MV-4-11 (cell line): ENCODE measurements around the gene PHACTR2.
"Not testable (repeated sequence)": the region's sequence is repeated elsewhere in the genome, so short reads cannot be mapped to it uniquely, and the experiment has no call there.

Source experiments
- DNase-seq: peaks from one replicate; lab custom pipeline; 2025; lab: John Stamatoyannopoulos, UW

The PHACTR2 gene

DNA sequence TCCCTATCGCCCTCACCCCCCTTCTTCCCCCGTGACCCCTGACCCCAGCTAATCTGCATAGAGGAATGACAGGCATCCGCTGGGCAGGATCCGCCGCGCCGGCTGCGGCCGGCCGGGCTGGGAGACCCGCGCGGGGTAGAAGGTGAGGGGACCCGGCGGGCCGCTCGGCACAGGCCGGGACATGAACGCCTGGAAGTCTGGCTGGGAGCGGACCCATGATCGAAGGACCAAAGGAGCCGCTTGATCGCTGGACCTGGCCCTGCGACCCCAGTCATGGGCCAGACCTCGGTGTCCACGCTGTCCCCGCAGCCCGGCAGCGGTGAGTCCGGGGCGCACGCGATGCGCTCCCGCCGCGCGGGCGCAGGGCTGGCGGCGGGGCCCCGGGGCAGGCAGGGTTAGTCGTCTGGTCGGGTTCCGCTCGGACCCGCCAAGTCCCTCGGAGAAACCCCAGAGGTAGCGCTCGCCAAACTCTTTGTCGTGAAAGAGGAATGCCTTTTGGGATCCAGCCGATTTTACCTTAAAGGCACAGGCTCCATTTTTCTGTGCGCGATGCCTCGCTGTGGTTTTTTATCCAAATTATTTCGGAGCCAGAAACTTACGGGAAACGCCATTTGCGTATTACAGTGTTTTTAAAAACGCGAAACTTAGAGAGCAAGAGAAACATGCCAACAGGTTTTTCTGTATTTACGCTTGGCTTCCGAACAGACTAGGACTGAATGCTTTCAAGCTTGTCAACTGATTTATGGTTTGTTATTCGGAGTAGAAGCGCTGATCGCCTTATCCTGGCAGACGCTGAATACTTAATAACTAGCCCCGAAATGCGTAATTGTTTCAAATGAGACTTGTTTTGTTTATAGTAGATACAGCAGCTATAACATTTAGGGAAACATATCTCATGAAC is at the start of gene PHACTR2:
Gene PHACTR2, plus strand, starts transcription at position 75 of the 901 bp plus-strand sequence. Its CDS starts 199 bp downstream, at position 274.
- no peak for DNase-seq

DNA sequence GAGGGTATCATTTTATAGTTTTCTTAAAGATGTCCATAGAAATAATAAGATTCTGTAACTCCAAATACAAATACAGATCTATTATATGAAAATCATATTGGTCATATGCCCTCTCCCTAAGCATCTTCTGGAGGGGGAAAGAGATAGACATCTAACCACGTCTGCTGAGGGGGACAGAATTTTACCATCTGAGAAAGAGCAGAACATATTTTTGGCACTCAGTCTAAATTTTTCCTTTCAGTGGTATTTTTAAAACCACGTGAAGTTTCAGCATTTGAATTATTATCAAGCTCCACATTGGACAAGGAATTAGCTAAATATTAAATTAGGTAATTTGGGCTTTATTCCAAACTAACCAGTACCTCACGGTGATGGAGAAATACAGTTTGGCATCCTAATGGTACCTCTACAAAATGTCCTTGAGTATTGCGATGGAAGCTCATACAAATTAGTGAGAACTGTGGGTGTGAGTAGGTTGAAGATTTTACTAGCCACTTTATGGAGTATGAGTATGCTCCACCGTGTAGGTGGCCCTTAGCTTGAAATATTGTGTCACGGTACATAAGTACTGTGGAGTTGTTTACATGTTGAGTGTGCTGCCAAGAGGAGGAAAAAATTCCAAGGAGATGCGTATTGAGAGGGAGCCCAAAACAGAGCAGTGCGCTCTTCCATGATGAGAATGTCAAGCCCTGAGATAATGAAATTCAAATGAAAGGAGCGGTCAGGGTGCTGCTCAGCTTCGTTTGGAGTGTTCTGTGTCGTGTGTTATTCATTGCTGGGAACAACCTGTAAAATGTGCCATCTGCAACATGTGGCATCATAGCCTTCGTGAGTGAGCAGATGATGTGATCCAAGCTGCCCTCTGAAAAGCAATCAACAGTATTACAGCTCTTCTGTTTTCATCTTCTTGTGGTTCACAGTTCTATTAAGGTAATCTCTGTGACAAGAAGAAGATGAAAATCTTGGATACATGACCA is 48.4 kb upstream of the PHACTR2 start:
- no peak for DNase-seq

DNA sequence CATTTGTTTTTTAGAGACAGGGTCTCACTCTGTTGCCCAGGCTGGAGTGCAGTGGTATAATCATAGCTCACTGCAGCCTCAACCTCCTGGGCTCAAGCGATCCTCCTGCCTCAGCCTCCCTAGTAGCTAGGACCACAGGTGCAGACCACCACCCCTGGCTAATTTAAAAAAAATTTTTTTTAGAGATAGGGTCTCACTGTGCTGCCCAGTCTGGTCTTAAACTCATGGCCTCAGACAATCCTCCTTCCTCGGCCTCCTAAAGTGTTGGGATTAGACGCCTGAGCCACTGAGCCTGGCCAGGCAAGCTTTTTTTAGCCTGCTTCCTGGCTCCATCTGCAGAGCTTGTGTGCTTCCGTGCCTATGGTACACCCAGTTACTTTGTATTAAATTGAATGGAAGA is 46.6 kb upstream of the PHACTR2 start:
- not testable (repeated sequence) for DNase-seq

DNA sequence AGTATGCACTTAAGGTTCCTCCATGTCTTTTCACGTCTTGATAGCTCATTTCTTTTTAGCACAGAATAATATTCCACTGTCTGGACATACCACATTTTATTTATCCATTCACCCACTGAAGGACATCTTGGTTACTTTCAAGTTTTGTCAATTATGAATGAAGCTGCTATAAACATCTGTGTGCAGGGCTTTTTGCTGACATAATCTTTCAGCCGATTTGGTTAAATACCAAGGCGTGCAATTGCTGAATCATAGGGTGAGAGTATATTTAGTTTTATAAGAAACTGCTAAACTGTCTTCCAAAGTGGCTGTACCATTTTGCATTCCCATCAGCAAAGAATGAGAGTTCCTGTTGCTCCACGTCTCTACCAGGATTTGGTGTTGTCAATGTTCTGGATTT is 44.9 kb upstream of the PHACTR2 start:
- DNase-seq = no peak

DNA sequence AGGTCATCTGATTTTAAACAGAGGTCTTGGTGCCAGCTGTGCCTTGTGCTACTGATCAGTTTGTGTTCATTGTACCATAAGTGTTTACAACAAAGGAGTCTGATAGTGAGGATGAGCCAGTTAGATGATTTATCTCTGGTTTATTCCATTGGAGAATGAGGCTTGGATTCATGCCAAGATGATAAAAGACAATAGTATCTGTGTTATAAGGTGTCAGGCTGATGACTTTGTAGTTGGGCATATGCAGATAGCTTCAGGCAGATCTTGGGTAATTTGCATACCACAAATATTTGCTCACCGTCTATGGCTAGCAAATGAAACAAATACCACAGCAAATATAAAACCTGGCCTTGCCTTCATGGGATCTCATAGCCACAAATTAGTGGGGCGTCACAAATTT is 43.3 kb upstream of the PHACTR2 start:
- DNase-seq = no peak

DNA sequence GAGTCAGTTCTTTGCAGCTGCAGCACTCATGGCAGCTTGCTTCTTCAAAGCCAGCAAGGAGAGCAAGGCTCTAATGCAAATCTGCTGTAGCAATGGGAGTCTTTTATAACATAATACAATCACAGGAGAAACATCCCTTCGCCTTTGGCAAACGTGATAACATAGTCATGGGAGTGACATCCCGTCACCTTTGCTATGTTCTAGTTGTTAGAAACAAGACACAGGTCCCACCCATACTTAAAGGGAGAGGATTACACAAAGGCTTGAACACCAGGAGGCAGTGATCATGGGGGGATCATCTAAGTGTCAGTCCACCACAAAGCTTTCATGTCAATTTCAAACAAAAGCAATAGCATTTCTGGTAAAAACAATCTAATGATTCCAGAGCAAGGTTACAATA is 40.1 kb upstream of the PHACTR2 start:
- no peak for DNase-seq

DNA sequence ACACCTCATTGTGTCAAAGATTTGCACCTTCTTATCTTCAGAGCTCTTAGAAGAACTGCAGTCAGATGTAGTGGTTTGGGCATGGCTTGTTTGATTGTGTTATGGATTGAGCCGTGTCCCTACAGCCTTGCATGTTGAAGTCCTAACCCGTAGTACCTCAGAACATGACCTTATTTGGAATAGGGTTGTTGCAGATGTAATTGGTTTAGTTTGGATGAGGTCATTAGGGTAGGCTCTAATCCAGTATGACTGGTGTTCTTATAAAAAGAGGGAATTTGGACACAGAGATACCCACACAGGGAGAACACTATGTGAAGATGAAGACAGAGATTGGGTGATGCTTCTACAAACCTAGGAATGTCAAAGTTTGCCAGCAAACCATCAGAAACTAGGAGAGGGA is 35.4 kb upstream of the PHACTR2 start:
- DNase-seq = no peak

DNA sequence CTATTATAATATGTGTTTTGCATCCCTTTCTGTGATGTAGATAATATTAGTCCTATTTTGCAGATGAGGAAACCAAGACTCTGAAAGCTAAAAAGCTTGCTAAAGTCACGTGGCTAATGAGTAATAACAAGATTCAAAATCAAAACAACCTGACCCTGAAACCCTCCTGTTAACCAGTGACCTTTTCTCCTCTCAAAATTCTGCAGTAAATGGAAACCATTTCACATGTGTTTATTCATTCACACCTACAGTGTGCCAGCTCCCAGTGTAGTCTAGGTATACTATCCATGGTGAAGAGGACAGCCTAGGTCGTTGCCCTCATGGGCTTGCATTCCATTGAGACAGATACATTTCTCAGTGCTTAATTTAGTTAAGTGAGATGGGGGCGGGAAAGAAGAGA is 30.6 kb upstream of the PHACTR2 start:
- no peak for DNase-seq

DNA sequence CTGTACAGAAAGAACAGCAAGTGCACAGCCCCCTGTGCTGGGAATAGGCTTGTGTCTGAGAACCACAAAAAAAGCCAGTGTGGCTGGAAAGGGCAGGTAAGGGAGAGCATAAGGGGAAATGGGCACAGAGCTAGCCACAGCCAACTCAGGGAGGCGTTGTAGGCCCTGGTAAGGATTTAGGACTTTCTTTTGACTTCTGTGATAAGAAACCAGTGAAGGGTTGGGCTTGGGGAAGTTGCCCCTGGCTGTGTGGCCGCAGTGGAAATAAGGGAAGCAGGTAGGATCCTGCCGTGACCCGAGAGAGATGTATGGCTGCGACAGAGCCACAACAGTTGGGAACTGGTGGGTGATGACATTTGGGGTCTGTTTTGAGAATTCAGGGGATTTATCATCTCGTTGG is 30.0 kb upstream of the PHACTR2 start:
- DNase-seq = peak; percentile 67

DNA sequence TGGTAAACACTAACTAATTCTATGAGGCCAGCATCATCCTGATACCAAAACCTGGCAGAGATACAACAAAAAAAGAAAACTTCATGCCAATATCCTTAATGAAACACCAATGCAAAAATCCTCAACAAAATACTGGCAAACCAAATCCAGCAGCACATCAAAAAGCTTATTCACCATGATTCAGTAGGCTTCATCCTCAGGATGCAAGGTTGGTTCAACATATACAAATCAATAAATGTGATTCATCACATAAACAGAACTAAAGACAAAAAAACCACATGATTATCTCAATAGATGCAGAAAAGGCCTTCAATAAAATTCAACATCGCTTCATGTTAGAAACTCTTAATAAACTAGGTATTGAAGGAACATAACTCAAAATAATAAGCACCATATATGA is 28.4 kb upstream of the PHACTR2 start:
- DNase-seq = not testable (repeated sequence)

DNA sequence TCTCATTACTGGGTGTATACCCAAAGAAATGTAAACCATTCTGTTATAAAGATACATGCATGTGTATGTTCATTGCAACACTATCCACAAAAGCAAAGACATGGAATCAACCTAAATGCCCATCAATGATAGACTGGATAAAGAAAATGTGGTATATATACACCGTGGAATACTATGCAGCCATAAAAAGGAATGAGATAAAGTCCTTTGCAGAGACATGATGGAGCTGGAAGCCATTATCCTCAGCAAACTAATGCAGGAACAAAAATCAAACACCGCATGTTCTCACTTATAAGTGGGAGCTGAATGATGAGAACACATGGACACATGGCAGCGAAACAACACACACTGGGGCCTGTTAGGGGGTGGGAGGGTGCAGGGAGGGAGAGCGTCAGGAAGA is 26.4 kb upstream of the PHACTR2 start:
- not testable (repeated sequence) for DNase-seq

DNA sequence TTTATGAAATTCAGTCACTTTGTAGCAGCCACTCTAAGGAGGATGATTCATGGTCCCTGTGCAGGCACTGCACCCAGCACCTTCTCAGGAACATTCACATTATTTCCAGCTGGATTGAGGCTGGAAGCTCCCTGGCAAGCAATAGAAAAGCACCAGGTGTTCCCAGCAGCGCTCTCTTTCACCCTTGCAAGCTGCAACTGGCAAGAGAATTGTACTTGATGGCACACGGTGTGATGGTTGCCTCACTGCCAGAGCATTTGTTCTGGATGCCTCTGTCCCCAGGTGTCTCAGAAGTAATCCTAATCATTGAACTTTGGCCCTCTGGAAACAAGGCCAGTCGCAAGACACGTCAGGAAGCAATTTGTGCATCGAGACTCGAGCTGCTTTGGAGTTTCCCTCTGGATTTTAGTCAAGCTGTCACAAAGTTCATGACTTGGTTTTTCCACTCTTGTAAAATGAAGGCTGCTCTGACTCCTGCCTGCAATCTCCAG is 24.9 kb upstream of the PHACTR2 start:
- DNase-seq = no peak

DNA sequence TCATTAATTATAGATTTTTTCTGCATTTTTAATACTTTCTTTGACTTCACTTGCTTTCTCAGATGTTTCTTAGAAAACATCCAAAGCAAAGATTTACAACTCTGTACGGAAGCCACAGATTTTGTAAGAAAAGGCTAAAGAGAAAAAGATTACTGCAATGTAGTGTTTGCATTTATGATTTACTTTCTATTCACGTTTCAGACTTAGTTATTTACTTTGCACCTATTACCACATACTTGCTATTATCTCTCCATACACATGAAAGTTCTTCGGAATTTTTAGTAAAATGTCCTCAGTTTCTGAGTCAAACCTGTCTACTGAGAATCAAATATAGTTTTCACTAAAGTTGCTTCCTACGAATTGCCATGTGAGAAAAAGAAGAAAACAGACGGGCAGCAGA is 22.2 kb upstream of the PHACTR2 start:
- no peak for DNase-seq

DNA sequence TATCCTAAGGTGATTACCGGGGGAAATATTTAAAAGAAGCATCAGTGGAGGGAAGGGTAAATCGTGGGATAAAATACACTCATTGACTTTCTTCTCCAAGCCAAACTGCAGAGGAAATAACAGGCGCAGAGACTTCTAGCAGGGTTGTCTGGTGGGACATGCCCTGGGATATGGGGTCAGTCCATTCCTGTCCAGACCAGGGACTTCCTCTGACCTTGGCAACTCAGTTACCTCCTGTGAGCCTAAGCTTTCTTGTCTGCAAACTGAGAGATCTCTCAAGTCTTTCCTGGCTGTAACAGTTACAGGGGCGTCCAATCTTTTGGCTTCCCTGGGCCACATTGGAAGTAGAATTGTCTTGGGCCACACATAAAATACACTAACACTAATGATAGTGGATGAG is 21.7 kb upstream of the PHACTR2 start:
- DNase-seq = no peak

DNA sequence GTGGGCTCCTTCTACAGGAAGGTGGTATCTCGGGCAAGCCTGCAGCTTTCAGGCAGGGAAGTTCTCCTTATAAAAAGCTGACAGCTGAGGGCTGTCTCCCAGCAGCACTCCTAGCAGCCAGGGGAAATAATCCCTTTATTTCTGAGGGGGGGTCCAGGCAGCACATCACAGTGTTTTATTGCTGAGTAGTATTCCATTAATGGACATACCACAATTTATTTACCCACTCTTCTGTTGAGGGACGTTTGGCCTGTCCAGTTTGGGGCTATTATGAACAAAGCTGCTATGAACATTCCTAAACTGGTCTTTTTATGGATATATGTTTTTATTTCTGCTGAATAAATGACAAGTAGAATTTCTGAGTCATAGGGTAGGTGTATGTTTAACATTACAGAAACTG is 20.0 kb upstream of the PHACTR2 start:
- DNase-seq = no peak

DNA sequence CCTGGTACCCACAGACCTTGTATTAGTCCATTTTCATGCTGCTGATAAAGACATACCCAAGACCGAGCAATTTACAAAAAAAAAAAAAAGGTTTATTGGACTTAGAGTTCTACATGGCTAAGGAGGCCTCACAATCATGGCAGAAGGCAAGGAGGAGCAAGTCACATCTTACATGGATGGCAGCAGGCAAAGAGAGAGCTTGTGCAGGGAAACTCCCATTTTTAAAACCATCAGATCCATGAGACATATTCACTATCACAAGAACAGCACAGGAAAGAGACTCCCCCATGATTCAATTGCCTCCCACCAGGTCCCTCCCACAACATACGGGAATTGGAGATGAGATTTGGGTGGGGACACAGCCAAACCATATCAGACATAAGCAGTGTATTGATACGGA is 17.6 kb upstream of the PHACTR2 start:
- DNase-seq = not testable (repeated sequence)

DNA sequence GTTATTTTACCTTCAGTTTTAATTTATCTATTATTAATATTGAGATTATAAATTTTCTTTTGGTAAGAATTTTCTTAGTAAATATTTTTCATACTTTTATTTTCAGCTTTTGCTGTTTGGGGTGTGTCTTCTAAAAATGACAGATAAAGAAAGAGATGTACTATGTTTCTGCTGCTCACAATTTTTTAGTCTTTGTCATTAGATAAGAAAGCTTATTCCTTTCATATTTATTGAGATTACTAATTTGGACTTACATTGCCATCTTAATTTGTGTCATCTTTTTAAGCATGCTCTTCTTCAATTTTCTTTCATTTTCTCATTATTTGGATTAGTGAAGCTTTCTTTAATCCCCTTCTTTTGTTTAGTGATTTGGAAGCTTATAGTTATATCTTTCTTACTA is 13.6 kb upstream of the PHACTR2 start:
- DNase-seq = no peak

DNA sequence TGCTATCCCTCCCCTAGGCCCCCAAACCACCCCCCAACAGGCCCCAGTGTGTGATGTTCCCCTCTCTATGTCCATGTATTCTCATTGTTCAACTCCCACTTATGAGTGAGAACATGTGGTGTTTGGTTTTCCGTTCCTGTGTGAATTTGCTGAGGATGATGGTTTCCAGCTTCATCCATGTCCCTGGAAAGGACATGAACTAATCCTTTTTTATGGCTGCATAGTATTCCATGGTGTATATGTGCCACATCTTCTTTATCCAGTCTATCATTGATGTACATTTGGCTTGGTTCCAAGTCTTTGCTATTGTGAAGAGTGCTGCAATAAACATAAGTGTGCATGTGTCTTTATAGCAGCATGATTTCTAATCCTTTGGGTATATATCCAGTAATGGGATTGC is 11.8 kb upstream of the PHACTR2 start:
- DNase-seq = not testable (repeated sequence)

DNA sequence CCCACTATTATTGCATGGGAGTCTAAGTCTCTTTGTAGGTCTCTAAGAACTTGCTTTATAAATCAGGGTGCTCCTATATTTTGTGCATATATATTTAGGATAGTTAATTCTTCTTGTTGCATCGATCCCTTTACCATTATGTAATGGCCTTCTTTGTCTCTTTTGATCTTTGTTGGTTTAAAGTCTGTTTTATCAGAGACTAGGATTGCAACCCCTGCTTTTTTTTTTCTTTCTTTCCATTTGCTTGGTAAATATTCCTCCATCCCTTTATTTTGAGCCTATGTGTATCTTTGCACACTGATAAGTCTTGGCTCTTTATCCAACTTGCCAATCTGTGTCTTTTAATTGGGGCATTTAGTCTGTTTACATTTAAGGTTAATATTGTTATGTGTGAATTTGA is 8.3 kb upstream of the PHACTR2 start:
- not testable (repeated sequence) for DNase-seq

DNA sequence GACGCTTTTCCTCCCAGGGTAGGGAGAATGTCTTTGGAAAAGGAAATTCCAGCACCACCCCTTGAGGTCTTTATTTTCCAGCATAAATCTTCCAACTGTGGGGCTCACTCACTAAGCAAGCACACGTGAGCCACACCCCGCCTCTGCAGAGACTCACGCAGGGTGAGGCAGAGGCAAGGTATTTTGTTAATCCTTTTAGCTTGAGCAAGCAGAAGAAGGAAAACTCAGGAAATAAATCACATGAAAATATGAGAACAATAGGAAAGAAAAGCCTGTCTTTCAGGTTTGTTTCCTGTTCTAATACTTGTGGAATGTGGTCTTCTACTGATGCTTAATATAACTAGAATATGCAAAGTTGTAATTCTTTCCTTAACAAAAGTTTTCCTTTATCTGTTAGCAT is 4.1 kb upstream of the PHACTR2 start:
- DNase-seq = no peak

DNA sequence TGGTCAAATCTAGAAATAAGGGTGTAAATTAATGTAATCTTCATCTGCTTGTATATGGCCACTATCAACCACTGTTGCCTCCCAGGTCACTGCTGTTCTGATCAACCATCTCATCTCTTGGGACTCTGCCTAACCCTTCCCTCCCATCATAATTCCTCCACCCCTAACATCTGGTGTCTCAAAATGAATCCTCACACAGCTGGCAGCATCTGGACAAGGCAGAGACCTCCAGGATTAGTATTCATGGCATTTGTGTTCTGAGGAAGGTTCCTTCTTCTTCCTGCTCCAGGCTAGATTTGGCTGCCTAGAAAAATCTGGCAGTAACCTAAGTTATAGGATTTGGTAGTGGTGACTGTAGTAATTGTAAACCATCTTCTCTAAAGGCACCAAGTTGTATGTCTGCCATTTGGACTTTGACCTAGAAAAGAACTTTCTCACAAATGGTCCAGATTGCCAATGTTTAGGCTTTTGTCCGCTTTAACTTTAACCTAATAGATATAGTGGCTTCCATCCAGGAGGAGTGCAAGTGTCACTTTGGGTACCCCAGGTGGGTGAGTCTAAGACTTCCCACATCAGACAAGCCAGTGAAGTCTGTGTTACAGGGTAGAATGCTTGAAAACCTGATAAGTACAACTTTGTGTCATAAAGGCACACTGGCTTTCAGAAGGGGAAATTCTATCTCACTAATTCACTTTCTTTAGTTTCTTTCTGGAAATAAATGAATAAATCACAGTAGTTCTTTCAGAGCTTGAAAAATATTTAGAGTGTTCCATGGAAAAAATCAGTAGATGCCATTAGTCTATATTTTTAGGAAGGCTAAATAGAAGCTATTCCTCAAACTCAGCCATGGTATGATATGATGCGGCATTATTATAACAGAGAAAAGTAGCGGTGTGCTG is 3.0 kb upstream of the PHACTR2 start:
- DNase-seq = no peak
